Placental pericyte (primary cell): Measurements from ENCODE around the gene H3-3A. TPM values are rescaled to one million over a fixed set of nuclear protein-coding genes. Genes with fewer than 3 reads are reported as not detected.

ENCODE experiments used
- total RNA-seq: library from RNA; depleted of rRNA; stranded (reverse); fragments of >200 nt; gene quantifications from 2 replicates; pipeline ENCODE4 v1.2.3, GENCODE V29; 2012

H3-3A gene
- 99.8 and 121 TPM in 2 replicates for total RNA-seq

GRCh38 chr1:226062558-226063223 is at the start of gene H3-3A:
Gene H3-3A, plus strand, starts transcription at chr1:226062716. Its CDS starts 1,636 bp downstream, at chr1:226064352.

Other genes with a start within 250 kb of the H3-3A start
- 21.2 and 29.9 TPM in 2 replicates for gene TMEM63A, start 180.3 kb upstream of the H3-3A start, total RNA-seq
- not detected in 2 replicates for gene LEFTY1, start 173.6 kb upstream of the H3-3A start, total RNA-seq
- gene PYCR2, start 138.5 kb upstream of the H3-3A start, total RNA-seq: 39.6 and 47.4 TPM in 2 replicates
- not detected in 2 replicates for gene LEFTY2, start 121.5 kb upstream of the H3-3A start, total RNA-seq
- 33.3 and 36.8 TPM in 2 replicates for gene SDE2, start 63.4 kb upstream of the H3-3A start, total RNA-seq
- gene ACBD3, start 124.0 kb downstream of the H3-3A start, total RNA-seq: 74.6 and 99.2 TPM in 2 replicates
- gene MIXL1, start 160.9 kb downstream of the H3-3A start, total RNA-seq: 0.44 TPM in 1 of 2 replicates, not detected in the other
- gene LIN9, start 246.4 kb downstream of the H3-3A start, total RNA-seq: 1.8 and 11.7 TPM in 2 replicates